HG03558 (cell line): Measurements from ENCODE around the gene ASCC3.

Experiments used
- ATAC-seq: cut with Tn5 transposase; IDR thresholded peaks from one replicate; pipeline ENCODE4 v1.9.1; 2021; ENCODE audit warnings: moderate number of reproducible peaks; ENCODE audit not compliant: unreplicated experiment; ENCODE audit errors: extremely low read depth

The ASCC3 gene

GRCh38 chr6:100458841-100459591 lies 422.1 kb downstream of the ASCC3 start:
- no peak for ATAC-seq
